ENCODE data around the gene KLF13. TPM values are rescaled to one million over a fixed set of nuclear protein-coding genes. Genes with fewer than 3 reads are reported as not detected.

The KLF13 gene
- total RNA-seq, 2 experiments from 2014 or later: 134 to 145 TPM

DNA sequence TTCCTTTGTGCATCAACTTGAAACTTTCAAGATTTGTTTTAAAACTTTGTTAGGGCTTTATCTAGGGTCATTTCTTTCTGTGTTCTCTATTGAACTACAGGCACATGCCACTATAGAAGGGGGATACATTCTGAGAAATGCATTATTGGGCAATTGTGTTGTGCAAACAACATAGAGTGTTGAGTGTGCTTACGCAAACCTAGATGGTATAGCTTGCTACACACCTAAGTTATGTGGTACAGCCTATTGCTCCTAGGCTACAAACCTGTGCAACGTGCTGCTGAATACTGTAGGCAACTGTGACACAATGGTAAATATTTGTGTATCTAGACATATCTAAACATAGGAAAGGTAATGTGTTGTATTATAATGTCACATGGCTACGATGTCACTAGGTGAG, 33.0 kb upstream of the KLF13 start:
- intact Hi-C loops (cut with micrococcal nuclease): no loop called here

GRCh38 chr15:31294067-31294466, 32.6 kb upstream of the KLF13 start:
- POLR2A ChIA-PET: no interaction called here

More for the DNA sequence above, 33.0 kb upstream of the KLF13 start:
- ChIA-PET CTCF (no interaction called here), POLR2A (no interaction called here)
- DNase-seq: no peak
- no peaks in the 10 kb centered on the region for H3K36me3 Mint-ChIP-seq
- H3K27me3 Mint-ChIP-seq: peaks cover 10% of the 10 kb centered on the region
- no peak overlapping the region for H3K27ac Mint-ChIP-seq
- H3K4me1 Mint-ChIP-seq (ENCODE audit: low read depth): no peaks in the 10 kb centered on the region
- H3K4me3 Mint-ChIP-seq: no peak overlapping the region
- no peaks in the 10 kb centered on the region for H3K9me3 Mint-ChIP-seq

GRCh38 chr15:31295658-31296057, 31.0 kb upstream of the KLF13 start:
- H3K9me3 Mint-ChIP-seq: no peaks in the 10 kb centered on the region
- H3K27ac Mint-ChIP-seq: no peak overlapping the region
- no peaks in the 10 kb centered on the region for H3K36me3 Mint-ChIP-seq
- H3K27me3 Mint-ChIP-seq: peaks cover 10% of the 10 kb centered on the region
- DNase-seq: no peak
- intact Hi-C loops (cut with micrococcal nuclease): no loop called here
- no peak overlapping the region for H3K4me3 Mint-ChIP-seq
- ChIA-PET CTCF (interaction anchor here (1.1 kb wide), 1 partner anchor 193 kb away, joined by 5 read pairs; no protein-coding TSS in a partner anchor), POLR2A (no interaction called here)
- no peaks in the 10 kb centered on the region for H3K4me1 Mint-ChIP-seq (ENCODE audit: low read depth)

More at GRCh38 chr15:31294067-31294466, 32.6 kb upstream of the KLF13 start:
- Mint-ChIP-seq H3K4me1 (ENCODE audit: low read depth) (no peaks in the 10 kb centered on the region), H3K9me3 (no peaks in the 10 kb centered on the region), H3K36me3 (no peaks in the 10 kb centered on the region), H3K4me3 (no peak overlapping the region), H3K27ac (no peak overlapping the region), H3K27me3 (peaks cover 10% of the 10 kb centered on the region)
- intact Hi-C loops (cut with micrococcal nuclease): no loop called here
- no peak for DNase-seq
- CTCF ChIA-PET: no interaction called here

DNA sequence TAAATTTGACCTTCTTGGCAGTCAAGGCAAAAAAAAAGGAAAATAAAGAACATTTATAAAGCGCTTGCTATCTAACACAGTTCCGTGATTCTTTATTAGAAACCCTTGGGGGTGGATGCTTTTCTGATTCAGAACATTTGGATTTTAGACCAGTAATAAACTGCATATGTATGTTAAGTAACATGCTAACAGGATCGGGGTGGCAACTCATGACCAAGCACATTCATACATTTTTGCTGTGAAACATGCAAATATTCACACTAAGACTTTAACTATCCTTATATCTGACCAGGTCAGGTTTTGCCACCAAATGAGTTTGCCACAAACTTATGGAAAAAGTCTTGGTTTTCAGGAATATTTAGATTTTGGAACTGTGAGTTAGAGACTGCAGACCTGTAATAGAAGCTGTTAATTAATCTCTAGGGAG, 30.4 kb upstream of the KLF13 start:
- Mint-ChIP-seq H3K36me3 (no peaks in the 10 kb centered on the region), H3K4me3 (no peak overlapping the region), H3K27ac (no peak overlapping the region), H3K4me1 (ENCODE audit: low read depth) (no peaks in the 10 kb centered on the region), H3K27me3 (peaks cover 10% of the 10 kb centered on the region), H3K9me3 (no peaks in the 10 kb centered on the region)
- CTCF ChIA-PET: interaction anchor here (1.1 kb wide), 1 partner anchor 192 kb away, joined by 5 read pairs; no protein-coding TSS in a partner anchor
- DNase-seq: no peak
- POLR2A ChIA-PET: interaction anchor here (1.0 kb wide), 1 partner anchor 30 kb away, joined by 3 read pairs; no protein-coding TSS in a partner anchor
- intact Hi-C loops (cut with micrococcal nuclease): no loop called here

GRCh38 chr15:31296646-31297574, 29.7 kb upstream of the KLF13 start:
- H3K9me3 Mint-ChIP-seq: no peaks in the 10 kb centered on the region
- no peak overlapping the region for H3K27ac Mint-ChIP-seq
- H3K4me3 Mint-ChIP-seq: no peak overlapping the region
- POLR2A ChIA-PET: interaction anchor here (1.0 kb wide), 1 partner anchor 31 kb away, joined by 3 read pairs; no protein-coding TSS in a partner anchor
- H3K4me1 Mint-ChIP-seq (ENCODE audit: low read depth): no peaks in the 10 kb centered on the region
- H3K27me3 Mint-ChIP-seq: peaks cover 7% of the 10 kb centered on the region
- CTCF ChIA-PET: interaction anchor here (1.1 kb wide), 1 partner anchor 191 kb away, joined by 5 read pairs; no protein-coding TSS in a partner anchor
- H3K36me3 Mint-ChIP-seq: no peaks in the 10 kb centered on the region
- intact Hi-C loops (cut with micrococcal nuclease): no loop called here
- DNase-seq: no peak

DNA sequence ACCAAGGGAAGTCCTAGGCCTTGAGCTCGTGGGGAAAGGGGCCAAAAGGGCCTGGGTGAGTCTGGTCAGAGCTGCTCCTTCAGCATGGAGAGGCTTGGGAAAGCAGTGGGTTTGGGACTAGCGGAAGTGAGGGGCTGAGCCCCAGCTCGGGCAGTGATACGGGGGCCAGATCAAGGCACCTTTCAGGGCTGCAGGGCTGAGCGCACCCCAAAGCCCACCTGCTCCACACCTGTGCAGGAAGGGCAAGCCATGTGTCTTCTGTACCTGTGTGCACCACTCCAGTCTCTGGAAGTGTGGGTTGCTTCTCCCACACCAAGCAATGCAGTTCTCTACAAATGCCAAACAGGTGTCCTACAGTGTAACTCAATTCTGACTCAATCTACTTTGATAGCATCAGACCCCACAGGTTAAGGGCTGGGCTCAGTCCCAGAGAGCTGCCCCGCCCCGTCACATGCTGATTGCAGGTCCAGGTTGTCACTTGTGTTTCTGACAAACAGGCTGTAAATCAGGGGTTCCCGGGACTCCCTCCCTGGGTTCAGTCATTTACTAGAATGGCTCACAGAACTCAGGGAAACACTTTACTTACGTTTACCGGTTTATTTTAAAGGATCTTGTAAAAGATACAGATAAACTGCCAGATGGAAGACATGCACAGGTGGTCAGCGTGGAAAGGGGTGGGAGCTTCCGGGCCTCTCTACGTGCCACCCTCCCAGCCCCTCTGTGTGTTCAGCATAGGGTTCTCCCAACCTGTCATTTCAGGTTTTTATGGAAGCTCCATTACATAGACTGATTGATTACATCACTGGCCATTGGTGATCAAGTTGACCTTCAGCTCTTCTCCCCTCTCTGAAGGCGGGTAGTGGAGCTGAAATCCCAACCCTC, 28.8 kb upstream of the KLF13 start:
- Mint-ChIP-seq H3K36me3 (no peaks in the 10 kb centered on the region), H3K9me3 (no peaks in the 10 kb centered on the region), H3K27me3 (peaks cover 4% of the 10 kb centered on the region), H3K27ac (no peak overlapping the region), H3K4me3 (no peak overlapping the region), H3K4me1 (ENCODE audit: low read depth) (peaks cover 5% of the 10 kb centered on the region)
- CTCF ChIA-PET: no interaction called here
- POLR2A ChIA-PET: no interaction called here
- intact Hi-C loops (cut with micrococcal nuclease): no loop called here
- no peak for DNase-seq

GRCh38 chr15:31298707-31299172, 27.9 kb upstream of the KLF13 start:
- Mint-ChIP-seq H3K27me3 (peaks cover 4% of the 10 kb centered on the region), H3K9me3 (no peaks in the 10 kb centered on the region), H3K4me3 (no peak overlapping the region), H3K4me1 (ENCODE audit: low read depth) (peaks cover 13% of the 10 kb centered on the region), H3K36me3 (no peaks in the 10 kb centered on the region), H3K27ac (no peak overlapping the region)
- CTCF ChIA-PET: no interaction called here
- no peak for DNase-seq
- POLR2A ChIA-PET: no interaction called here
- intact Hi-C loops (cut with micrococcal nuclease): no loop called here

DNA sequence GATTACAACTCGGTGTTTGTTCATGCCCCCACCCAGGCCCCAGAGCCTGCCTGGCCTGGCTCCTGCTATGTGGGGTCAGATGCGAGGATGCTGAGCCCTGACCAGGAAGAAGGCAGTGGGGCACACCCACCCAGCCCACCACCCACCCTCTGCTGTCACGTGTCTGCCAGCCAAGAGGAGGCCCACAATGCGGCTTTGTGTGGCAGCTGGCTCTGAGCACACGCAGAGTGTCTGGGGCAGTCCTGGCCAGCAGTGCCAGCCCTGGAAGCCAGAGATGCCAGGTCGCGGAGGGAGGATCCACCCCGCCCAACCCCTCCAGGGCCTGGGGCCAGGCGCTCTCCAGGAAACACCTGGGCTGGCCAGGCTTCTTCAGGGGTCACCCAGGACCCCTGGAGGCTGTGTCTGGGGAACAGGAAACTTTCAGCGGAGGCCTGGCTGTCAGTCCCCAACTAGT, 26.4 kb upstream of the KLF13 start:
- H3K9me3 Mint-ChIP-seq: no peaks in the 10 kb centered on the region
- ChIA-PET POLR2A (no interaction called here), CTCF (no interaction called here)
- no peak overlapping the region for H3K27ac Mint-ChIP-seq
- H3K27me3 Mint-ChIP-seq: peaks cover 4% of the 10 kb centered on the region
- DNase-seq: no peak
- H3K4me3 Mint-ChIP-seq: no peak overlapping the region
- H3K4me1 Mint-ChIP-seq (ENCODE audit: low read depth): peaks cover 13% of the 10 kb centered on the region
- H3K36me3 Mint-ChIP-seq: no peaks in the 10 kb centered on the region
- intact Hi-C loops (cut with micrococcal nuclease): loop anchor here (5.0 kb wide), 1 partner anchor 38 kb away; no protein-coding TSS in a partner anchor

- peaks cover 13% of the 10 kb centered on the region for H3K4me1 Mint-ChIP-seq (ENCODE audit: low read depth)
- intact Hi-C loops (cut with micrococcal nuclease): loop anchor here (5.0 kb wide), 1 partner anchor 39 kb away; no protein-coding TSS in a partner anchor
- H3K9me3 Mint-ChIP-seq: no peaks in the 10 kb centered on the region
- CTCF ChIA-PET: no interaction called here
- no peaks in the 10 kb centered on the region for H3K36me3 Mint-ChIP-seq
- POLR2A ChIA-PET: no interaction called here
- no peak overlapping the region for H3K27ac Mint-ChIP-seq
- no peak overlapping the region for H3K4me3 Mint-ChIP-seq
- DNase-seq: no peak
- peaks cover 4% of the 10 kb centered on the region for H3K27me3 Mint-ChIP-seq
These were observed 25.5 kb upstream of the KLF13 start for GRCh38 chr15:31300981-31301672.

DNA sequence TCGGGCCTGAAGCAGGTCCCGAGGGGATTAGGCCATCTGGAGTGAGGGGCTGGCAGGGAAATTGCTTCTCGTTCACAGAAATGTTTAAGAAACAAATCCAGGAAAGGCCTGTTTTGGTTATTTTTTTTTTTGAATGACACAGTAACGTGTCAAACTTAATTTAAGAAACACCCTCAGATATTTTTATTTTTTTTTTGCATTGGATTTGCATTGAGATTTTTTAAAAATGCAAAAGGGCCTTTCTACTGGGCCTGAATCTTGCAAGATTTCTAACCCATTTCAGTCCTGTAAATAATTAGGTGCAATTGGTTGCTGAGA, 25.0 kb upstream of the KLF13 start:
- ChIA-PET POLR2A (no interaction called here), CTCF (no interaction called here)
- Mint-ChIP-seq H3K36me3 (no peaks in the 10 kb centered on the region), H3K4me3 (no peak overlapping the region), H3K4me1 (ENCODE audit: low read depth) (peaks cover 13% of the 10 kb centered on the region), H3K9me3 (no peaks in the 10 kb centered on the region), H3K27me3 (peaks cover 3% of the 10 kb centered on the region), H3K27ac (no peak overlapping the region)
- intact Hi-C loops (cut with micrococcal nuclease): loop anchor here (5.0 kb wide), 1 partner anchor 39 kb away; no protein-coding TSS in a partner anchor
- DNase-seq: no peak

DNA sequence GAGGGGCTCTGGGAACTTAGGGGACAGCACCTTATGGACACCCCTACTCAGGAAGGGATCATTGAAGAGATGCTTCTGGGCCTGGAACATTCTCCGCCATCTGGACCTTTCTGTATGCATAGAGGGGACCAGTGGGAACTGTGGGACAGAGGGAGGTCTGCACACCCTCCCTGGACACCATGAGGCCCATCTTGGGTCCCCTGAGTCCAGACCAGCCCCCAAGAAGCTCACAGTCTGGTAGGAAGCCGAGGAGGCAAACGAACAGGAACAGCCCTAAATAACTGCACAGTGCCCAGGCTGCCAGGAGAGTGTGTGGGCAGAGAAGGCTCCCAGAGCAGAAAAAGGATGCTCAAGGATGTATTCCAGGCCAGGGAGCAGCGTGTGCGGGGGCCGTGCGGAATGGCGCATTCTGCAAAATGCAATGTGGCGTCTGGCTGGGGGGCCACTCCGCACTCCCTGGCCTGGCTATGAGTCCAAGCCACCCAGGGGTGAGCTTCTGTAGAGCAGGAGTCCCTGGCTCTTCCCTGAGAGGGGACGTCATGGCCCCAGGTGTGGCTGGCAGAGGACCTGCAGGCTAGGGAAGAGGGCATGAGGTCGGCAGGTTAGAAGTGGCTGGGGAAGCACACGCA, 24.5 kb upstream of the KLF13 start:
- ChIA-PET CTCF (no interaction called here), POLR2A (no interaction called here)
- peaks cover 13% of the 10 kb centered on the region for H3K4me1 Mint-ChIP-seq (ENCODE audit: low read depth)
- no peaks in the 10 kb centered on the region for H3K9me3 Mint-ChIP-seq
- H3K27ac Mint-ChIP-seq: no peak overlapping the region
- H3K4me3 Mint-ChIP-seq: no peak overlapping the region
- no peaks in the 10 kb centered on the region for H3K27me3 Mint-ChIP-seq
- intact Hi-C loops (cut with micrococcal nuclease): loop anchor here (5.0 kb wide), 1 partner anchor 40 kb away; no protein-coding TSS in a partner anchor
- H3K36me3 Mint-ChIP-seq: no peaks in the 10 kb centered on the region
- no peak for DNase-seq

All from activated CD4-positive, alpha-beta memory T cell treated with anti-CD3 and anti-CD28 coated beads for 36 hours (primary cell).